DMS 273 (cell line): ENCODE measurements around the gene RER1.

Experiments used
- DNase-seq: peaks from one replicate; lab custom pipeline; 2025; ENCODE audit not compliant: unreplicated experiment; lab: John Stamatoyannopoulos, UW

The RER1 gene

GRCh38 chr1:2353551-2354438, 37.8 kb upstream of the RER1 start:
- no peak for DNase-seq

GRCh38 chr1:2354511-2355372, 36.9 kb upstream of the RER1 start:
- no peak for DNase-seq

GRCh38 chr1:2355373-2356261, 36.0 kb upstream of the RER1 start:
- no peak for DNase-seq

GRCh38 chr1:2356401-2356800, 35.2 kb upstream of the RER1 start:
- DNase-seq = no peak

DNA sequence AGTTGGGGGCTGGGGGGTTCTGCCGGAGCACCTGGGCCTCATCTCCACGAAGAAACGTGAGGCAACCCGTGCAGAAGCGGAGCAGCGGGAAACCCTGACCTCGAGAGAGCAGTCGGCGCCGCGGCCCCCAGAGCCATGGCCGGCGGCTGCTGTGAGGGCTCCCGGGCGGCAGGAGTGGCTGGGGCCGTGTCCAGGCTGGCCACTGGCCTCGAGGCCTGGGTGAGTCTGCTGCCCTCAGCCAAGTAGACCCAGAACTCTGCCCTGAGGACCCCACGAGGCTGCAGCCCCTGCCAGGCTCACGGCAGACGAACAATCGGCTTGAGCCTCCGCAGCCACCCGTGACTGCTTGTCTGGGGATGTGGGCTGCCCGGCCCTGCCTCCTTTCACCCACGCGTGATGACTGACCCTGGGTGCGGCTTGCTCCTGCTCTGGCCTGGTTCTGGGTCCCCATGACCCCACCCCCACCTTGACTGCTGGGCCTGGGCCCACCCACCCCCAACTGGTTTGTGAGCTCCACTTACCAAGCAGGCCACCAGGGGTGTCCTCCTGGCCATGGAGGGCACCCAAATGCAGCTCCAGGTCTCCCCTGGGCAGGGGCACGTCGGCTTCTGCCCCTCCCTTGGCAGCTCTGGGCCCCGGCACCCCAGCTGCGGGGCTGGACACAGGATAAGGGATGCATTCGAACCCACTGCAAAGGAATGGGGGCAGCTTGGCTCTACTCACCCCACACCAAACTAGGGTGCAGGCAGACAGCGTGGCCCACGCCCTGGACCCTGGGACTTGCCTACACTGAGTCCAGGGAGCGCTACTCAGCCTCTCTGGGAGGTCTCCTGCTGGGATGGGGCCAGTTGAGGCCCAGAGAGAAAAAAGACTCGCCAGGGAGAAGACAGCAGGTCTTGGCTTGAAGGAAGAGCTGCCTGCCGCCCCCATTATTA, 34.5 kb upstream of the RER1 start:
- no peak for DNase-seq

GRCh38 chr1:2358072-2358471, 33.6 kb upstream of the RER1 start:
- DNase-seq = no peak

GRCh38 chr1:2358651-2359640, 32.7 kb upstream of the RER1 start:
- DNase-seq = no peak

GRCh38 chr1:2360588-2361364, 30.9 kb upstream of the RER1 start:
- no peak for DNase-seq

GRCh38 chr1:2363847-2364513, 27.7 kb upstream of the RER1 start:
- DNase-seq = no peak

- no peak for DNase-seq
These were observed 23.4 kb upstream of the RER1 start for GRCh38 chr1:2368053-2368744.

- DNase-seq = no peak
These were observed 18.8 kb upstream of the RER1 start for GRCh38 chr1:2372551-2373490.

- no peak for DNase-seq
These were observed 17.9 kb upstream of the RER1 start for GRCh38 chr1:2373551-2374251.

GRCh38 chr1:2374252-2375155, 17.1 kb upstream of the RER1 start:
- no peak for DNase-seq

- DNase-seq = no peak
These were observed 16.3 kb upstream of the RER1 start for GRCh38 chr1:2375246-2375922.
